GM19372 (cell line): ENCODE measurements around the gene DCST2.

ENCODE experiments used
- ATAC-seq: cut with Tn5 transposase; IDR thresholded peaks from one replicate; pipeline ENCODE4 v1.9.1; 2021; ENCODE audit warnings: mild to moderate bottlenecking, low read depth, moderate library complexity; ENCODE audit not compliant: unreplicated experiment

Gene DCST2

DNA sequence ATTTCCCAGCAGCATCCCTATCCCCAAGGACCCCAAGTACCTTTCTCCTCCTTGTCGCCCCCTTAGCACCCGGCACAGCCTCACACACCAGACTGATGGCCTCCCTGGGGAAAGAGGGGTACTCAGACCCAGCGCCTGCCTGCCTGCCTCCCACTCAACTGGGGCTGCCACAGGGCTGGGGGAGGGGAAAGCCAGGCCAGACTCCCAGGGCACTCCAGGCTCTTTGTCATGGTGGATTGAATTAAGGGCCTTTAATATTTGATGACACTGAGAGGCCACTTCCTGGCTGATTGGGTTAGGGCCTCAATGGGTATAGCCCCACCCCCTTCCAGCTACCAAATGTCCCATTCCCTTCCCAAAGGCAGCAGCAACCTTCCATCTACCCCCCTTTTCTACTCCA, 64.8 kb downstream of the DCST2 start:
- ATAC-seq, result no peak
